BLaER1 treated with 17β-estradiol and CSF1 and Interleukin-3, amounts not matched to agents 10 nM and 100 nM (cell line): ENCODE data around the gene STAM.
A peak's percentile ranks its signal among the peaks of the same experiment; 100 is the strongest.

Experiments
- H3K27ac ChIP-seq, 11 experiments: shearing (Covaris generic); formaldehyde crosslinking; 2 replicates each; pipeline ENCODE4 v1.8.1; 2022
- H3K27me3 ChIP-seq, 11 experiments: shearing (Covaris generic); formaldehyde crosslinking; 2 replicates each; pipeline ENCODE4 v1.8.1; 2022
- H3K36me3 ChIP-seq, 11 experiments: shearing (Covaris generic); formaldehyde crosslinking; 2 replicates each; pipeline ENCODE4 v1.8.1; 2022
- H3K4me1 ChIP-seq, 10 experiments: shearing (Covaris generic); formaldehyde crosslinking; 2 replicates each; pipeline ENCODE4 v1.8.1; 2022
- H3K4me2 ChIP-seq, 11 experiments: shearing (Covaris generic); formaldehyde crosslinking; 2 replicates each; pipeline ENCODE4 v1.8.1; 2022
- H3K4me3 ChIP-seq, 10 experiments: shearing (Covaris generic); formaldehyde crosslinking; 2 replicates each; pipeline ENCODE4 v1.8.1; 2022
- H3K9ac ChIP-seq, 11 experiments: shearing (Covaris generic); formaldehyde crosslinking; 2 replicates each; pipeline ENCODE4 v1.8.1; 2022
- H3K9me3 ChIP-seq, 11 experiments: shearing (Covaris generic); formaldehyde crosslinking; replicated peaks in 1 of 11; 2 replicates each; pipeline ENCODE4 v1.8.1; 2022
- H4K20me1 ChIP-seq, 11 experiments: shearing (Covaris generic); formaldehyde crosslinking; 2 replicates each; pipeline ENCODE4 v1.8.1; 2022
- Cebpa-rat ChIP-seq, 11 experiments: shearing (Covaris generic); IDR thresholded peaks; 2 replicates each; pipeline ENCODE4 v1.8.1; 2022

The STAM gene

DNA sequence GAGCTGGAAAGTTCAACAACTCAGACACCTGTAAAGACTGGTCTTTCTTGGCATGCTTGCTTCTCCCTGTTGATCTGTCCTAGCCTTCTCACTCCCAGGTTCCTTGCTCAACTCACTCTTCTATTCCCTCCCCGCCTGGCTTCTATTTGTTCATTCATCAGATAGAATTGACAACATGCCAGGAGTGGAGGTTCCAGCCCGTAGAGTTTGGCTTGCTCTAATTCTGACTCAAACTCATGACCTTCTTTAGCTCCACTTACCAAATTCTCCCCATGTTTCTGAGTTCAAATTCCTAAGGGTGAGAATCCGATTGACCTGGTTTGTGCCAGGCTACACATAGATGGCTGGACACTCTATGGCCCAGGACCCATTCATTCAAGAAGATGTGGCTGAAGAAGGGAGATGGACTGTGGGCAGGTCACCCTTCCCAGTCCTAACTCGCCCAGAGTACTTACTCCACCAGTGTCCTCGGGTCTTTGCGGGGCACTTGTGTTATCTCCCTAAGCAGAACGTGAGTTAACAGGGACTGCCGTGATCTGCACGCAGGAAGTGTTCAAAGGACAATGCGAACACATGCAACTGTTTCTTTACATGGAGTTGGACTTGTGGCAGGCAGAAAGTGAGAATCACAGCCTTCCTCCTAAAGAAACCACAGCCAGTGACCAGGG is 104.1 kb downstream of the STAM start:
- no peak overlapping the region for H3K4me3 ChIP-seq
- 0 out of 22 replicates have a peak, but pooled peaks cover 0 to 2% (median 0%) of the 10 kb centered on the region in 11 experiments for H3K27me3 ChIP-seq
- H3K4me1 ChIP-seq: peaks cover 30 to 48% (median 35%) of the 10 kb centered on the region in 10 experiments
- H3K4me2 ChIP-seq: no peak overlapping the region
- H3K9me3 ChIP-seq: peaks cover 0 to 5% (median 0%) of the 10 kb centered on the region in 11 experiments; a peak in 1 of 22 replicates
- H3K9ac ChIP-seq: no peak overlapping the region
- TF ChIP-seq Cebpa-rat (IDR thresholded peaks at IDR 0.05): no peak
- no peak overlapping the region for H3K27ac ChIP-seq
- no peaks in the 10 kb centered on the region for H4K20me1 ChIP-seq
- no peaks in the 10 kb centered on the region for H3K36me3 ChIP-seq

DNA sequence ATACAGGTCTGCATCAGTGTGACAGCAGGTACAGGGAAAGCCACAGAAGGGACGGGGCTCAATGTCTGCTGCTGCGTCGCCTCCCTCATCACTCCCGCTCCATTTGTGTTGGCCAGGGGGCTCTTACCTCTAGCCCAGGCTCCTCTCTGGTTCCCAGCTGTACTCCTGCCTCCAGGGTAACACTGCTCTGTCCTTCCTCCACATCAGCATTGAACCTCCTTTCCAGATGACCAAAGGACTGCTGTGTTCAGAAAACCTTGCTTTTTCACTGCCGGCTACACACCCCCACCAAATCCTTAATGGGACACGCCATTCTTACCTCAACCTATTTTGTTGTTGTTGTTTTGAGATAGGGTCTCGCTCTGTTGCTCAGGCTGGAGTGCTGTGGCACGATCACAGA is 105.9 kb downstream of the STAM start:
- Histone ChIP-seq H3K27ac (no peak overlapping the region), H3K36me3 (no peaks in the 10 kb centered on the region), H3K4me3 (no peak overlapping the region), H4K20me1 (no peaks in the 10 kb centered on the region), H3K27me3 (0 out of 22 replicates have a peak, but pooled peaks cover 0 to 2% (median 0%) of the 10 kb centered on the region in 11 experiments), H3K4me2 (no peak overlapping the region), H3K4me1 (peaks cover 12 to 29% (median 17%) of the 10 kb centered on the region in 10 experiments), H3K9ac (no peak overlapping the region), H3K9me3 (peaks cover 0 to 5% (median 0%) of the 10 kb centered on the region in 11 experiments; a peak in 1 of 22 replicates)
- TF ChIP-seq Cebpa-rat (IDR thresholded peaks at IDR 0.05): no peak

DNA sequence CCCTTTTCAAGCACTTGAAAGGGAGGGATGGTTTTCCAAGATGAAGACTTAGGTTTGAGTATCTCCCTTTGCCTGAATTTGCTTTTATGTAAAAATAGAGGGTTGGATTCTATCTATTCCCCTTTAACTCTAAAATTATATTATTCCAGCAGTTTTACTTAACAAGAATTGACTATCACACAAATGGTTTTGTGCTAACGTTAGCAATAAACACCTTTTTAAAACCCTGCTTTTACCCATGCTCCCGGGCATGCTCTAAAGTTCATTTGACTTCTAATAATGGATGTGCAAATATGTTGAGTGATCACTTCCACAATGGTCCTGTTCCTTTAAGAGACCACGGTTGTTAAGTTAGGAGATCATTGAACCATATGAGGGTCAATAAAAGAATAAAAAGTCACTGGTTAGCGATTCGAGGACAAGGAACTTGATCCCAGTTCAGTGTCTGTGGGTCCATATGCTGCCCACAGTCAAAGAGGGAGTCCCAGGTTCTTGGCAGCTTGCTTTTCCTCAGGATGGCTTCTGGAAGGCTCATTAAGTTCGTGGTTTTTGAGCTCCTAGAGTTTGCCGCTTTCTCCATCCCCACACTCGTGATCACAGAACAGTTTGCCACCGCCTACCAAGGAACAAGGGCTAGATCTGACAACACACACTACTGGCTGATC is 108.0 kb downstream of the STAM start, which contains the start of gene TMEM236:
Gene TMEM236 (plus strand): TSS at position 421 of the 665 bp plus-strand sequence. CDS start 95 bp downstream, at position 516.
- no peak within 1 kb of the TSS for H3K4me3 ChIP-seq
- H3K4me1 ChIP-seq: peaks cover 0 to 16% (median 8%) of the 10 kb centered on the region in 10 experiments; a peak in 13 of 20 replicates
- no peak within 1 kb of the TSS for H3K27ac ChIP-seq
- H3K9ac ChIP-seq: no peak within 1 kb of the TSS
- 0 out of 22 replicates have a peak, but pooled peaks cover 0 to 2% (median 0%) of the 10 kb centered on the region in 11 experiments for H3K27me3 ChIP-seq
- no peak for TF ChIP-seq Cebpa-rat (IDR thresholded peaks at IDR 0.05)
- no peaks in the 10 kb centered on the region for H4K20me1 ChIP-seq
- H3K9me3 ChIP-seq: peaks cover 0 to 13% (median 0%) of the 10 kb centered on the region in 11 experiments; a peak in 4 of 22 replicates
- H3K4me2 ChIP-seq: peak within 1 kb of the TSS in 4 of 11 experiments; percentile 4 to 22 (median 12); a peak in 5 of 22 replicates
- H3K36me3 ChIP-seq: no peaks in the 10 kb centered on the region

DNA sequence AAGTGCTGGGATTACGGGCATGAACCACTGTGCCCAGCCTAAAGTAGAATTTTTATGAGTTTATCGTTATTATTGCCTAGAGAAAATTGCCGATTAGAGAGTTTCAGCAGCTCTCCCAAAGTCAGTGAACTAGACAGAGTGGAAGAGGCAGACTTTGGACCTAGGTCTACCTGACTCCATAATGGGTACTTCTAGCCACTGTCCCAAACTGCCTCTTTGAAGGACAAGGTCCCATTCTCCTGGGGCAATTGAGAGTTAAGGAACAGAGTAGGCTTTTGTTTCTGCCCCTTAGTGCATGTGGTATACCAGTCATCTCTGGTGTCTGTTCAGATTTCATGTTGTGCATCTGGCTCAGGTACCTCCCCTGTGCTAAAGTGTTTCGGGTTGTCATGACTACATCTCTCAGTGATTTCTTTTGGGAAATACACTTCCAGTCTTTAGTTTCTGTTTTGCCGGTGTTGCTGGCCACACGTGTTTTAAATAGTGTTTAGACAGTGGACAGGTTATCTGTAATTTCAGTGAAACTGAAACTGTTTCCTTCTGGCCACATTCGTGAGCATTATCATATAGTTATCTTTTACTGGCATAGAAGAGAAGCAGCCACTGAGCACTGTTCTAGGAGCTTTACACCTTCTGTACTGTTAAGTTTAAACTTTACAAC is 112.7 kb downstream of the STAM start:
- 0 out of 22 replicates have a peak overlapping the region, but pooled peaks of 1 of the 11 experiments have one; percentile 2 for H3K9ac ChIP-seq
- H3K27me3 ChIP-seq: no peaks in the 10 kb centered on the region
- no peaks in the 10 kb centered on the region for H4K20me1 ChIP-seq
- TF ChIP-seq Cebpa-rat (IDR thresholded peaks at IDR 0.05): no peak
- no peaks in the 10 kb centered on the region for H3K36me3 ChIP-seq
- peaks cover 5 to 31% (median 11%) of the 10 kb centered on the region in 10 experiments; a peak in 14 of 20 replicates for H3K4me1 ChIP-seq
- H3K27ac ChIP-seq: no peak overlapping the region; a peak in 1 of 22 replicates
- H3K4me3 ChIP-seq: no peak overlapping the region
- H3K4me2 ChIP-seq: peak overlapping the region; percentile 1 to 62 (median 24); a peak in 21 of 22 replicates
- H3K9me3 ChIP-seq: peaks cover 0 to 13% (median 0%) of the 10 kb centered on the region in 11 experiments; a peak in 5 of 22 replicates

DNA sequence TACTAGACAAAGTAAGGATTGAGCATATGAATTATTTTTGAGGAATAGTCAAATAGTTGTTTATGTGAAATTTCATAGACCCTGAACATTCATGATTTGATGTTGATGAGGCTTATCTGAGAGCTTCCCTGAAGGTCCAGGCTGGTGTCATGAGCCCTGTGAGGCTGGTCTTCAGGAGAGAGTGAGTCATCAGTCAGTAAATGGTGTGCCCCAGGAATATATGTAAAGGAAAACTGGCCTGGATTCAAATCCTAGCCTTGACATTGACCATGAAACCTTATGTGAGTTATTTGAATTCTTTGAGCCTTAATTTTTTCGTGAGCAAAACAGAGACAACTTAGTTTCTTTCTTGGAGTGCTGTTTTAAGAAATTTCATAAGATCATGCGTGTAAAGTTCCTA is 114.2 kb downstream of the STAM start:
- Histone ChIP-seq H3K9me3 (peaks cover 0 to 13% (median 0%) of the 10 kb centered on the region in 11 experiments; a peak in 5 of 22 replicates), H4K20me1 (no peaks in the 10 kb centered on the region), H3K4me1 (peaks cover 5 to 31% (median 10%) of the 10 kb centered on the region in 10 experiments; a peak in 14 of 20 replicates), H3K9ac (no peak overlapping the region), H3K4me2 (peak overlapping the region in 1 of 11 experiments; percentile 24; a peak in 1 of 22 replicates), H3K36me3 (no peaks in the 10 kb centered on the region), H3K27ac (no peak overlapping the region), H3K27me3 (no peaks in the 10 kb centered on the region), H3K4me3 (no peak overlapping the region)
- TF ChIP-seq Cebpa-rat (IDR thresholded peaks at IDR 0.05): no peak

DNA sequence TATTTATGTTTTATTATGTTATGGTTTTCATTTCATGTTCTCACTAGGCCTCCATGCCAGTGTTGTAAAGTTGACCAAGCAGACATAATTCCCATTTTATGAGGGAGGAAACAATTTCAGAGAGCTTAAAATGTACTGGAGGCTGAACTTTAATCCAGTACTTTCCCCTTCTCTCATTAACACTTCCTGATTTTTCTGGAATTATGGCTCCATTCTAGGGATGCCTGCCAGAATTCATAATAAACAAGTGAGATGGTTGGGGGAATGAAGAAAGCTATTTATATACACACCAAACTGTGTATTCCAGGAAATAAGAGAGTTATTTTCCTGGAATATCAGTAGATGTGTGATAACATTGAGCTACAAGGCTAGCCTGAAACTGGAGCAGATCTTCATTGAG is 114.9 kb downstream of the STAM start:
- no peaks in the 10 kb centered on the region for H3K27me3 ChIP-seq
- H3K36me3 ChIP-seq: no peaks in the 10 kb centered on the region
- H3K4me2 ChIP-seq: no peak overlapping the region
- H3K4me3 ChIP-seq: no peak overlapping the region
- no peak overlapping the region for H3K27ac ChIP-seq
- H3K9me3 ChIP-seq: peaks cover 0 to 13% (median 0%) of the 10 kb centered on the region in 11 experiments; a peak in 5 of 22 replicates
- no peak overlapping the region for H3K9ac ChIP-seq
- no peak for TF ChIP-seq Cebpa-rat (IDR thresholded peaks at IDR 0.05)
- H4K20me1 ChIP-seq: no peaks in the 10 kb centered on the region
- H3K4me1 ChIP-seq: peaks cover 5 to 31% (median 10%) of the 10 kb centered on the region in 10 experiments; a peak in 14 of 20 replicates

DNA sequence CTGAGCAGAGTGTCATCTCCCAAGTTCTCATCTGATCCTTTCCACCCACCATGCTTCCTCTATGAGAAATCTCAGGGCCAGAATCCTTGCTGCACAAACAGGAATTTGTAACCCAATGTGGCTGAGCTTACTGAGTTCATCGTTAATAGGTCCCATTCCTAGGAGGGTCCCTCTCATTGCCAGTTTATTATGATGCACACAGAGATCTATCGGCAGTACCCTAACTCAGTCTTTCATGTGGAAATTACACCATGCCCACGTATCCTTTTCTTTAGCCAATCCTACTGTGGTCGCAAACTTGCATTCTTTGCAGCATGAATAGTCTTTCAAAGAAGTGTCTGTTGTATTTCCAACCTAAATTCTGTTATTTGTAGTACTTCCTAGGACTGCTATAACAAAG is 120.2 kb downstream of the STAM start:
- no peak overlapping the region for H3K27ac ChIP-seq
- H3K4me2 ChIP-seq: no peak overlapping the region
- no peaks in the 10 kb centered on the region for H4K20me1 ChIP-seq
- no peak overlapping the region for H3K9ac ChIP-seq
- TF ChIP-seq Cebpa-rat (IDR thresholded peaks at IDR 0.05): no peak
- peaks cover 0 to 14% (median 10%) of the 10 kb centered on the region in 11 experiments; a peak in 13 of 22 replicates for H3K9me3 ChIP-seq
- H3K36me3 ChIP-seq: no peaks in the 10 kb centered on the region
- H3K27me3 ChIP-seq: no peaks in the 10 kb centered on the region
- H3K4me1 ChIP-seq: peaks cover 0 to 56% (median 4%) of the 10 kb centered on the region in 10 experiments; a peak in 15 of 20 replicates
- no peak overlapping the region for H3K4me3 ChIP-seq

DNA sequence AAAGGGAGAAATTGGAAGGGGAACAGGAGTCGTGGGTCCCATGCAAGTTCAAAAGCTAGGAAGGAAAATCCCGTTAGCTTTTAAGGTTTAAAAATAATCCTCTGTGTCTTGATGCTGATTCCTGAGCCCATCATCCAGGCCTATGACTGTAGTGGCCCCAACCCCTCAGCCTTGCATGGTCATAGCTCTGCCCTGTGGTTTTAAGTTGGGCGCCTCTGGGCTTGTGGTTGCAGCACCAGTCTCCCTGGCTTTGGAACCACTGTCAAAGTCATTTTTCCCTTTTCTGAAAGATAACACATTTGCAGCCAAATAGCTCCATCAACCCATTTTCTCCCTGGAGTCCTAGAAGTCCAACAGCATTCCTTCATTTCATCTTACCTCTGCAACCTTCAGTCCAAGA is 121.7 kb downstream of the STAM start:
- H3K9ac ChIP-seq: no peak overlapping the region
- H3K36me3 ChIP-seq: no peaks in the 10 kb centered on the region
- no peaks in the 10 kb centered on the region for H3K27me3 ChIP-seq
- H4K20me1 ChIP-seq: no peaks in the 10 kb centered on the region
- H3K9me3 ChIP-seq: peaks cover 0 to 14% (median 10%) of the 10 kb centered on the region in 11 experiments; a peak in 13 of 22 replicates
- H3K4me2 ChIP-seq: peak overlapping the region in 3 of 11 experiments; percentile 25 to 86 (median 72); a peak in 6 of 22 replicates
- peaks cover 0 to 70% (median 7%) of the 10 kb centered on the region in 10 experiments; a peak in 15 of 20 replicates for H3K4me1 ChIP-seq
- no peak overlapping the region for H3K4me3 ChIP-seq
- H3K27ac ChIP-seq: peak overlapping the region in 2 of 11 experiments; percentile 19 to 85; a peak in 3 of 22 replicates
- TF ChIP-seq Cebpa-rat (IDR thresholded peaks at IDR 0.05): no peak
